ENCODE data around the gene KRTAP7-1. TPM values are rescaled to one million over a fixed set of nuclear protein-coding genes. Genes with fewer than 3 reads are reported as not detected.

Gene KRTAP7-1
- total RNA-seq, 1 experiment from 2014 or later = not detected

DNA sequence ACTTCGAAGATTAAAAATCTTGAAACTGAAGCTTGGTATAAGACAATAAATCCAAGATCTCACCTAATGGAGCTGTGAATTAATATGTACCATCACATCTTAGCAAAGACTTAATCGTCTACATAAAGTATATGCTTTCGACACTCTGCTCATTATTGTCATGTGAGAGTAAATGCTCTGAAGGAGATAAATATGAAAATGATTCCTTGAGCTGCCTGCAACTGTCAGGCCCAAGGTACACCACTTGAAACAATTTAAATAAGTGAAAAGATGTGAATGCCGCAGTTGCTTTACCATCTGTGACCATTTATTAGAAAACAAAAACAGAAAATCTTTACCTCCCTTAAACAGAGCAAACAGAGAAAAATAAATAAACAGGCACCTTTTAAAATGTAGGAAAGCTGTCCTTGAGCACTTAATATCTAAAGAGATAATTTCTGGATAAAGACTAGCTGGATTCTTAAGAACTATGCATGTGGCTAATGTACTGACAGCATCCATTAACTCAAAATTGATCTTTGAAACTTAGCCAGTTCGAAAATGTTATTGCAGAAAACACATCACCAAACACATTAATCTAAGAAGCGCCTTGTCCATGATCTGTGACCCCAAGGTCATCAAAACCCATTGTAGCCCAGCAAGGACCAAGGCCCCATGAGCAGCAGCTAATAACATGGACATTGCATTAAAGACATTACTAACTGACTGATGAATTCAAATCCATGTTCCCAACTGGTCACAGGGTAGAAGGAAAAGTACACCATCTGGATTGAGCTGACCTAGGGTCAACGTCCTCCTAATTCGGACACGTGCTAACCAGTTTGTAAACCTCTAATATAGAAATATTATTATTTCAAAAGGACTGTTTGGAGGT is 18.3 kb upstream of the KRTAP7-1 start:
- no peak overlapping the region for H2BK15ac ChIP-seq (ENCODE audit: low read depth, low read length)
- no peaks in the 10 kb centered on the region for H3K79me1 ChIP-seq (ENCODE audit: insufficient read depth, low read depth, low read length, poor library complexity, severe bottlenecking)
- H2BK5ac ChIP-seq (ENCODE audit: insufficient read length, low read length) = no peak overlapping the region
- no peak overlapping the region for H3K23ac ChIP-seq (ENCODE audit: insufficient read length, low read depth, low read length)
- no peaks in the 10 kb centered on the region for H3K23me2 ChIP-seq (ENCODE audit: insufficient read length, low read depth, low read length, poor library complexity, severe bottlenecking)
- peaks cover 0 to 4% of the 10 kb centered on the region in 2 experiments; a peak in 2 of 4 replicates for H3K4me1 Mint-ChIP-seq
- H3K4me2 ChIP-seq (ENCODE audit: insufficient read depth, insufficient read length, low read length) = no peak overlapping the region
- no peak overlapping the region for H2BK20ac ChIP-seq (ENCODE audit: low read depth, low read length, poor library complexity, severe bottlenecking)
- no peak overlapping the region for H4K5ac ChIP-seq (ENCODE audit: insufficient read length, low read depth, low read length)
- H3T11ph ChIP-seq (ENCODE audit: low read length) = no peak overlapping the region
- no peaks in the 10 kb centered on the region for H3K9me3 ChIP-seq (ENCODE audit: control insufficient read depth, low read depth, low read length)
- H3K14ac ChIP-seq (ENCODE audit: insufficient read depth, low read length) = no peak overlapping the region
- H3K27ac Mint-ChIP-seq = no peak overlapping the region
- H2AK5ac ChIP-seq (ENCODE audit: insufficient read length, low read length) = no peak overlapping the region
- no peaks in the 10 kb centered on the region for H3K9me3 Mint-ChIP-seq
- no peak overlapping the region for H2BK120ac ChIP-seq (ENCODE audit: low read depth, low read length, poor library complexity, severe bottlenecking)
- no peak for DNase-seq
- H3K27ac ChIP-seq (ENCODE audit: insufficient read length, low read depth, low read length) = no peak overlapping the region
- H4K91ac ChIP-seq (ENCODE audit: insufficient read length, low read depth, low read length) = no peak overlapping the region
- no peak overlapping the region for H3K9ac ChIP-seq (ENCODE audit: extremely low read depth, insufficient read length, low read length)
- WGBS (ENCODE audit: extremely low coverage, insufficient read length, low lambda C conversion rate) = no CpG with 5 or more reads among the region's 9 CpGs
- H3K18ac ChIP-seq (ENCODE audit: insufficient read length, low read depth, low read length) = no peak overlapping the region
- no peaks in the 10 kb centered on the region for H3K79me2 ChIP-seq (ENCODE audit: insufficient read depth, low read length)
- no peak overlapping the region for H3K4ac ChIP-seq (ENCODE audit: low read depth, low read length)
- TF ChIP-seq, protein P1, sequence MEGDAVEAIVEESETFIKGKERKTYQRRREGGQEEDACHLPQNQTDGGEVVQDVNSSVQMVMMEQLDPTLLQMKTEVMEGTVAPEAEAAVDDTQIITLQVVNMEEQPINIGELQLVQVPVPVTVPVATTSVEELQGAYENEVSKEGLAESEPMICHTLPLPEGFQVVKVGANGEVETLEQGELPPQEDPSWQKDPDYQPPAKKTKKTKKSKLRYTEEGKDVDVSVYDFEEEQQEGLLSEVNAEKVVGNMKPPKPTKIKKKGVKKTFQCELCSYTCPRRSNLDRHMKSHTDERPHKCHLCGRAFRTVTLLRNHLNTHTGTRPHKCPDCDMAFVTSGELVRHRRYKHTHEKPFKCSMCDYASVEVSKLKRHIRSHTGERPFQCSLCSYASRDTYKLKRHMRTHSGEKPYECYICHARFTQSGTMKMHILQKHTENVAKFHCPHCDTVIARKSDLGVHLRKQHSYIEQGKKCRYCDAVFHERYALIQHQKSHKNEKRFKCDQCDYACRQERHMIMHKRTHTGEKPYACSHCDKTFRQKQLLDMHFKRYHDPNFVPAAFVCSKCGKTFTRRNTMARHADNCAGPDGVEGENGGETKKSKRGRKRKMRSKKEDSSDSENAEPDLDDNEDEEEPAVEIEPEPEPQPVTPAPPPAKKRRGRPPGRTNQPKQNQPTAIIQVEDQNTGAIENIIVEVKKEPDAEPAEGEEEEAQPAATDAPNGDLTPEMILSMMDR (conservative IDR thresholded peaks at IDR 0.05) = no peak
- no peaks in the 10 kb centered on the region for H3K27me3 Mint-ChIP-seq (ENCODE audit: low read depth)
- H2AFZ ChIP-seq (ENCODE audit: low read length) = no peak overlapping the region
- H3K4me3 Mint-ChIP-seq = no peak overlapping the region
- no peaks in the 10 kb centered on the region for H3K4me1 ChIP-seq (ENCODE audit: insufficient read depth, low read length)
- H2BK12ac ChIP-seq (ENCODE audit: insufficient read length, low read depth, low read length) = no peak overlapping the region
- no peak overlapping the region for H3K56ac ChIP-seq (ENCODE audit: insufficient read length, low read depth, low read length)
- H3K36me3 Mint-ChIP-seq (ENCODE audit: insufficient read depth in 1 of 3, low read depth in 3 of 3) = no peaks in the 10 kb centered on the region
- H4K8ac ChIP-seq (replicated peaks; ENCODE audit: insufficient read length, low read depth, low read length) = no peak overlapping the region
- no peaks in the 10 kb centered on the region; the same call in 1 of the 2 replicates for H3K27me3 ChIP-seq (ENCODE audit: insufficient read depth, low read length)
- no peaks in the 10 kb centered on the region for H4K20me1 ChIP-seq (ENCODE audit: control insufficient read depth, insufficient read depth, insufficient read length)
